ENCODE measurements around the gene PRDM11. TPM values are rescaled to one million over a fixed set of nuclear protein-coding genes. Genes with fewer than 3 reads are reported as not detected.

PRDM11 gene
- total RNA-seq, 6 experiments from 2014 or later: 1.4 to 4.1 (median 3.8) TPM

GRCh38 chr11:45213316-45213665 lies 66.9 kb downstream of the PRDM11 start:
- no peaks in the 10 kb centered on the region for H3K9me3 ChIP-seq
- no peaks in the 10 kb centered on the region for H3K36me3 ChIP-seq
- intact Hi-C loops (cut with DNase I): no loop called here
- no peak overlapping the region for H3K4me3 ChIP-seq
- TF ChIP-seq POLR2A (IDR thresholded peaks at IDR 0.05) (no peak), CTCF (IDR thresholded peaks at IDR 0.05) (no peak)
- DNase-seq: no peak
- no peaks in the 10 kb centered on the region for H3K4me1 ChIP-seq
- H3K27me3 ChIP-seq: no peaks in the 10 kb centered on the region
- H3K27ac ChIP-seq: no peak overlapping the region
- WGBS (ENCODE audit: insufficient coverage, low coverage, low lambda C conversion rate, missing lambda C conversion rate): 67% methylated on average over 2 of the region's 12 CpGs
- no peak for ATAC-seq

GRCh38 chr11:45213717-45214116 lies 67.3 kb downstream of the PRDM11 start:
- no peaks in the 10 kb centered on the region for H3K9me3 ChIP-seq
- no peaks in the 10 kb centered on the region for H3K4me1 ChIP-seq
- H3K27me3 ChIP-seq: no peaks in the 10 kb centered on the region
- WGBS (ENCODE audit: insufficient coverage, low coverage, low lambda C conversion rate, missing lambda C conversion rate): no CpG with 5 or more reads among the region's 1 CpG
- no peak overlapping the region for H3K27ac ChIP-seq
- no peak overlapping the region for H3K4me3 ChIP-seq
- intact Hi-C loops (cut with DNase I): no loop called here
- TF ChIP-seq POLR2A (IDR thresholded peaks at IDR 0.05): no peak
- TF ChIP-seq CTCF (IDR thresholded peaks at IDR 0.05): no peak
- ATAC-seq (no peak), DNase-seq (no peak)
- no peaks in the 10 kb centered on the region for H3K36me3 ChIP-seq

GRCh38 chr11:45215098-45215865 lies 68.8 kb downstream of the PRDM11 start:
- Histone ChIP-seq H3K4me1 (no peaks in the 10 kb centered on the region), H3K27me3 (no peaks in the 10 kb centered on the region), H3K27ac (no peak overlapping the region), H3K9me3 (no peaks in the 10 kb centered on the region), H3K36me3 (no peaks in the 10 kb centered on the region), H3K4me3 (no peak overlapping the region)
- no peak for DNase-seq
- intact Hi-C loops (cut with DNase I): no loop called here
- TF ChIP-seq POLR2A (IDR thresholded peaks at IDR 0.05) (no peak), CTCF (IDR thresholded peaks at IDR 0.05) (no peak)
- no peak for ATAC-seq
- 67% methylated on average over 4 of the region's 4 CpGs for WGBS (ENCODE audit: insufficient coverage, low coverage, low lambda C conversion rate, missing lambda C conversion rate)

GRCh38 chr11:45216031-45216430 lies 69.6 kb downstream of the PRDM11 start:
- H3K27ac ChIP-seq: no peak overlapping the region
- no peak for DNase-seq
- H3K27me3 ChIP-seq: no peaks in the 10 kb centered on the region
- H3K9me3 ChIP-seq: no peaks in the 10 kb centered on the region
- no peaks in the 10 kb centered on the region for H3K4me1 ChIP-seq
- ATAC-seq: no peak
- TF ChIP-seq POLR2A (IDR thresholded peaks at IDR 0.05): no peak
- TF ChIP-seq CTCF (IDR thresholded peaks at IDR 0.05): no peak
- no CpG with 5 or more reads among the region's 1 CpG for WGBS (ENCODE audit: insufficient coverage, low coverage, low lambda C conversion rate, missing lambda C conversion rate)
- intact Hi-C loops (cut with DNase I): no loop called here
- no peak overlapping the region for H3K4me3 ChIP-seq
- no peaks in the 10 kb centered on the region for H3K36me3 ChIP-seq

Measured in right lobe of liver (tissue), 6 donors.